Measurements from ENCODE around the gene CNIH3.

GRCh38 chr1:224622831-224623230, 6.7 kb downstream of the CNIH3 start:
- TF ChIP-seq CTCF (IDR thresholded peaks at IDR 0.05) (no peak), EZH2 (IDR thresholded peaks at IDR 0.05) (no peak)
